ENCODE measurements around the gene PTPN4. TPM values are rescaled to one million over a fixed set of nuclear protein-coding genes. Genes with fewer than 3 reads are reported as not detected.

Gene PTPN4
- total RNA-seq (10 to 100 TPM; 40.1 to 48.4 TPM), polyA plus RNA-seq (ENCODE audit: insufficient read length in 6 of 6) (10 to 100 TPM; 22.0 to 29.8 (median 26.9) TPM)
- long read RNA-seq, donor 1, full-length matches to known transcripts = 2 of 2 reads
- long read RNA-seq, donor 1, partial matches to known transcripts = 0 of 2 reads
- long read RNA-seq, donor 1, other reads (novel, unspliced or antisense) = 0 of 2 reads
- long read RNA-seq, donor 2 = 0 reads
- long read RNA-seq, donor 3, full-length matches to known transcripts = 1 of 1 reads
- long read RNA-seq, donor 3, partial matches to known transcripts = 0 of 1 reads
- long read RNA-seq, donor 3, other reads (novel, unspliced or antisense) = 0 of 1 reads
- long read RNA-seq, donor 4, partial matches to known transcripts = 2 of 4 reads
- long read RNA-seq, donor 4, other reads (novel, unspliced or antisense) = 2 of 4 reads
- long read RNA-seq, donor 5, full-length matches to known transcripts = 2 of 2 reads
- long read RNA-seq, donor 5, partial matches to known transcripts = 0 of 2 reads
- long read RNA-seq, donor 5, other reads (novel, unspliced or antisense) = 0 of 2 reads
- long read RNA-seq, donor 6, full-length matches to known transcripts = 1 of 1 reads
- long read RNA-seq, donor 6, partial matches to known transcripts = 0 of 1 reads
- long read RNA-seq, donor 6, other reads (novel, unspliced or antisense) = 0 of 1 reads
- long read RNA-seq, donor 7 = 0 reads
- long read RNA-seq, donor 8 = 0 reads
- long read RNA-seq, donor 9 = 0 reads
- long read RNA-seq, donor 10, partial matches to known transcripts = 2 of 3 reads
- long read RNA-seq, donor 10, other reads (novel, unspliced or antisense) = 1 of 3 reads
- long read RNA-seq, donor 11 = 0 reads
- long read RNA-seq, donor 12 = 0 reads

DNA sequence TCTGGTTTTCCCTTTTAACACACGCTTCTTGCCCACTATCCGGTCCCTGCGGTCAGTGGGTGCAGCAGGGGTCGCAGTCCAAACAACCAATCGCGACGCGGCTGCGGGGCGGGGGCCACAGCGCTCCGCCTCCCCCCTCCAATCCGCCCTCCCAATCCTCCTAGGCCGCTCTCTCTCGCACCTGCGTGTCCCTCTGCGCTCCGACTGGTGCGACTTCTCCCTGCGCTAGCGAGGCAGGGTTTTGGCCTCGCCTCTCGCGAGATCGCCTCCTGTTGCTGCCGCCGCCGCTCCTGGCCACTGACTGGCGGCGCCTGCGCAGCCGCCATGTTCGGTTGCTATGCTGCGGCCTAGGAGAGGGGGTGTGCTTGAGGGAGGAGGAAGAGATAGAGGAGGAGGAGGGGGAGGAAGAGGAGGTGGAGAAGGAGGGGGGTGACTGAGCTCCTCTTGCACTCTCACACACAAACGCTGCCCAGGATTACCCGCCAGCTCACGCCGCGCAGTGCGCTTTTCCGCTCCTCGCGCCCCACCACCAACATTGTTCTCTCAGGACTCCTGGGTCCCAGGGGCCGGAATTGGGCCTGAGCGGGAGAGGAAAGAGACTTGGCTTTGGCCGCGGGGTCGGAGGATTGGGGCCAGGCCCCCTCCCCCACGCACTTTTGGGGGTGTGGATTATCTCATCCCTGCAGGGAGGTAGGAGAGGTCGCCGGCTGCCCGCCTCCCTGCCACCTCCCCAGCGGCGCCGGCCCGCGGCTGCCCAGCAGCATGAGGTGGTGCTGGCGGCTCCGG, at the start of gene PTPN4:
TSS of gene PTPN4 (plus strand) at position 472 of the 786 bp plus-strand sequence. CDS start 49,932 bp downstream, outside the sequence.
- Histone ChIP-seq H3K27ac (peak within 1 kb of the TSS; percentile 90 to 93), H3K36me3 (no peaks in the 10 kb centered on the region), H3K4me1 (peaks cover 5 to 39% of the 10 kb centered on the region in 2 donors), H3K9me3 (no peaks in the 10 kb centered on the region), H3K4me3 (peak within 1 kb of the TSS; percentile 59 to 93), H3K27me3 (no peaks in the 10 kb centered on the region)
- intact Hi-C loops (cut with DNase I) = loop anchor here in 1 of 2 donors (5.0 kb wide), 1 partner anchor 63 kb away; no protein-coding TSS in a partner anchor
- TF ChIP-seq, protein P1, sequence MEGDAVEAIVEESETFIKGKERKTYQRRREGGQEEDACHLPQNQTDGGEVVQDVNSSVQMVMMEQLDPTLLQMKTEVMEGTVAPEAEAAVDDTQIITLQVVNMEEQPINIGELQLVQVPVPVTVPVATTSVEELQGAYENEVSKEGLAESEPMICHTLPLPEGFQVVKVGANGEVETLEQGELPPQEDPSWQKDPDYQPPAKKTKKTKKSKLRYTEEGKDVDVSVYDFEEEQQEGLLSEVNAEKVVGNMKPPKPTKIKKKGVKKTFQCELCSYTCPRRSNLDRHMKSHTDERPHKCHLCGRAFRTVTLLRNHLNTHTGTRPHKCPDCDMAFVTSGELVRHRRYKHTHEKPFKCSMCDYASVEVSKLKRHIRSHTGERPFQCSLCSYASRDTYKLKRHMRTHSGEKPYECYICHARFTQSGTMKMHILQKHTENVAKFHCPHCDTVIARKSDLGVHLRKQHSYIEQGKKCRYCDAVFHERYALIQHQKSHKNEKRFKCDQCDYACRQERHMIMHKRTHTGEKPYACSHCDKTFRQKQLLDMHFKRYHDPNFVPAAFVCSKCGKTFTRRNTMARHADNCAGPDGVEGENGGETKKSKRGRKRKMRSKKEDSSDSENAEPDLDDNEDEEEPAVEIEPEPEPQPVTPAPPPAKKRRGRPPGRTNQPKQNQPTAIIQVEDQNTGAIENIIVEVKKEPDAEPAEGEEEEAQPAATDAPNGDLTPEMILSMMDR (IDR thresholded peaks at IDR 0.05) = no peak
- peak; percentile 95 for ATAC-seq
- peak; percentile 92 to 99 (median 98) for DNase-seq

DNA sequence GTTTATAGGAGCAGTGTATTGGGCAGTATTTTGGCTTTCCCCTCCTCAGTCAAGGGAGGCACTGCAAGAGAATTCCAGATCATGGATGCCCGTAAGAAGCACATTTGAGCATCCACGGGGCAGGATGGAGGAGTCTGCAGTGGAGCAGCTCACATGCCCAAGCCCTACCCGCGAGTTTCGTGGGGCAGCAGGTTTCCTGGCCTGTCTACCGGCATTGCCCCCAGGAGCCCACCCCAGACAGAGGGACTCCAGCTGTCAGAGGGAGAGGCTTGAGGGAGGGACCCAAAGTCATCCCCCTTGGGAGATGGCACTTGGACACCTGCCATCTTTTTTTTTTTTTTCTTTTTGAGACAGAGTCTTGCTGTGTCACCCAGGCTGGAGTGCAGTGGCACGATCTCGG, 49.4 kb upstream of the PTPN4 start:
- TF ChIP-seq, protein P1 (IDR thresholded peaks at IDR 0.05) = no peak
- Histone ChIP-seq H3K27ac (no peak overlapping the region), H3K36me3 (no peaks in the 10 kb centered on the region), H3K9me3 (peaks cover 0 to under 1% of the 10 kb centered on the region in 2 donors), H3K4me3 (no peak overlapping the region), H3K4me1 (no peaks in the 10 kb centered on the region), H3K27me3 (no peaks in the 10 kb centered on the region)
- no peak for DNase-seq
- intact Hi-C loops (cut with DNase I) = no loop called here
- no peak for ATAC-seq

DNA sequence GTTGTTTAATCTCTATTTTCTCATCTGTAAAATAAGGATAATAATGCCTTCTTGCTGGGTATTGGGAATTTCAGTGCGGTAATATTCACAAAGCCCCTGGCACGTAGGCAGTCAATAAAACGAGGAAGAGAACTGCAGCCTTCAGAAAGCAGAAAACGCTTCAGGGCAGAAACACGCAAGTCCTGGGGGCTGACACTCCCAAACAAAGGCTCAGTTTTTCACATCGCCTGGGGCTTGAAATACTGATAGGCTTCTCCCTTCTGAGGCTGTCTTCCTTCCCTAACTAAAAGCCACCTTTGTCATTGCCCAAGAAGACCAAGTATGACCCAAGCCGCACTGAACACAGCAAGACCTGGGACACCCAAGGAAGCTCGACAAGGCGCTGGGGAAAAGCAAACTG, 48.4 kb upstream of the PTPN4 start:
- no peak overlapping the region for H3K4me3 ChIP-seq
- ATAC-seq (no peak), DNase-seq (peak in 1 of 4 donors; percentile 8)
- H3K36me3 ChIP-seq = no peaks in the 10 kb centered on the region
- H3K27me3 ChIP-seq = no peaks in the 10 kb centered on the region
- H3K4me1 ChIP-seq = no peaks in the 10 kb centered on the region
- intact Hi-C loops (cut with DNase I) = no loop called here
- H3K27ac ChIP-seq = no peak overlapping the region
- H3K9me3 ChIP-seq = no peaks in the 10 kb centered on the region
- TF ChIP-seq, protein P1 (IDR thresholded peaks at IDR 0.05) = no peak

GRCh38 chr2:119712571-119712970, 47.2 kb upstream of the PTPN4 start:
- TF ChIP-seq, protein P1 (IDR thresholded peaks at IDR 0.05) = no peak
- ATAC-seq (no peak), DNase-seq (no peak)
- H3K27me3 ChIP-seq = no peaks in the 10 kb centered on the region
- H3K4me3 ChIP-seq = no peak overlapping the region
- no peaks in the 10 kb centered on the region for H3K9me3 ChIP-seq
- H3K4me1 ChIP-seq = no peaks in the 10 kb centered on the region
- H3K36me3 ChIP-seq = no peaks in the 10 kb centered on the region
- intact Hi-C loops (cut with DNase I) = no loop called here
- H3K27ac ChIP-seq = no peak overlapping the region

Data from left lung (tissue), 14 donors.